Fibroblast of skin of right biceps (primary cell): Measurements from ENCODE around the gene ADCY3.

Experiments
- DNase-seq: peaks from one replicate; pipeline ENCODE4 v3.0.0-alpha.2; 2013

The ADCY3 gene

DNA sequence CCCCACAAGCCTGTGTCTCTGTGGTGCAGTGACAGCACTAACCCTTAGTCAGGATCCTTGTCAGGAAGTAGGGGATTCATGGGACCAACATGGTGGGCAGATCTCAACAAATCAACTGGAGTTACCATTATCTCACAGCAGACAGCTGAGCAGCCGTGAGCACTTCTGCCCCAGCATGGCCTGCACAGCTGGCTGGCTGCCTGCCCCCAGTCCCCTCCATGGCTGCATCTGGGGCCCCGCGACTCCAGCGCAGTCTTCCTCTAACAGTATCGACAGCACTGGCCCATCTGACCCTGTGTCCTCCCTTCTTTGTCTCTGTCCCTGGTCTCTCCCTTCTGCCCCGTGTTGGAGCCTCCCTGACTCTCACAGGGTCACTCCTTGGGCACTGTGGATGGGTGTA lies 4.7 kb upstream of the ADCY3 start:
- no peak for DNase-seq

DNA sequence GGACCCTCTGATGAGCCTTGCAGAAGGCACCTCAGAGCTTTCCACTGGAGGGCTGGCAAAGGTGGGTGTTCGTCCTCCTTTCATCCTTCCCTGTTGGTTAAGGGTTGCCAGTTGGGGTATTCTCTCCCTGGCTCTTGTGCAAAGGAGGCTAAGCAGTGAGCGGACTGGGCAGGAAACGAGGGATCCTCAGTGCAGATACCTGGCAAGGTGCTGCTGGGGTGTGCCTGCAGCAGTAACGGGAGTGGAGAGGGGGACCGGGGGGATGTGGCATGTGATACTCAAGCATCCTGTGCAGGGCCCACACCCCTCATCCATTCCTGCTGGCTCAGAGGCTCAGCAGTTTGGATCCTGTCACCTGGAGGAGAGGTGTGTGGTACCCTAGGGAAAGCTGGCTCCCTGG lies 4.2 kb upstream of the ADCY3 start:
- DNase-seq, result no peak

- DNase-seq, result no peak
These were observed 3.1 kb upstream of the ADCY3 start for GRCh38 chr2:24923106-24923505.

- DNase-seq, result no peak
These were observed 2.5 kb upstream of the ADCY3 start for GRCh38 chr2:24922556-24922955.

DNA sequence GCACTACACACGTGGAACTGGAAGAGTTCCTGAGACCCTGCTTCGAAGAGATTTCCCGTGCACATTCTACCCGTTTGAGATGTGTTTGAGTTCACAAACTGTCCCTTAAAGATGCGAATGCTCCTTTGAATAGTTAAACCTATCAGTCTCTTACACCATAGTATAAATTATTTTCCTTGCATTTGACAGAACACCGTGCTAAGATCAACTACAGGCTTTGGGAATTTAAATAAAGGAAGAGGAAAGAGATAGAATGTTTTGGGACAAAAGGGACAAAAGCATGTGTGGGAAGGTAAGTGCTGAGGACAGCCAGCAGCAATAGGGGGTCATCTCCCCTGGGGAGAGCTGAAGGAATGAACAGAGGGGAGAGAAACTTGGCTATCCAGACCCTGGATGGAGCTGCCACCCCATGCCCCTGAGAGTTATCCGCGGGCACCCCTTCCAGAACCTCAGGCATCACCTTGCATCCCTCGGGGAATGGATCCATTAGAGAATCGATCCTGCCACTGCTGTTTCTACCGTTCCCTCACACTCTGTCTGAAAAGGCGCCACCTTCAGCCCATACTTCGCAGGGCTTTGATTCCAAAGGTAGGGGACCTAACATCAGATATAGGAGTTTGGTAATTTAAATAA lies 888 bp upstream of the ADCY3 start:
- DNase-seq, result no peak

DNA sequence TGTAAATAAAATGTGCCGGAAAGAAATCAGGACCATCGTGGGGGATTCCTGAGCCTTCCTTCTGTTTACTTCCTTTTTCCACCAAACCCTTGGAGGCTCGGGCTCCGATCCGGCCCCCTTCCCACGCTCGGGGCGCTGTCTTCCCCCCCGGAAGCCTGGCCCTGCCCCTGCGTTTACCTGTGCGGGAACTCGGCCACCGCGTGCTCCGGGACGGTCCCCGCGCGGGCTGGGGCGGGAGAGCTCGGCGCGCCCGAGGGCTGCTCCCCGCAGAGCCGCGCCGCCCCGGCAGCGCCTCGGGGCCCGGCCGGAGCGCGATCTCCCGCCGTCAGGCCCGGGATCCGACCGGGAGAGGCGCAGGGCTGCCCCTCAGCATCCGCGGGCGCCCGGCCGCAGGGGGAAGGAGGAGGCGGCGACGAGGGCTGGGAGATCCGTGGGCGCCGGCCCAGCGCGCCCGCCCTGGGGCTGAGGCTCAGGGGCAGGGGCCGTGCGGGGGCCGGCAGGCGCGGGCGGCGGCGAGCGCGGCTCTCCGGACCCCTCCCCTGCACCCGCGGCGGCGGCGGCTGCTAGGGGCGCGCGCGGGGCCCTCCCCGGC lies 435 bp downstream of the ADCY3 start:
- DNase-seq, result peak; percentile 26

DNA sequence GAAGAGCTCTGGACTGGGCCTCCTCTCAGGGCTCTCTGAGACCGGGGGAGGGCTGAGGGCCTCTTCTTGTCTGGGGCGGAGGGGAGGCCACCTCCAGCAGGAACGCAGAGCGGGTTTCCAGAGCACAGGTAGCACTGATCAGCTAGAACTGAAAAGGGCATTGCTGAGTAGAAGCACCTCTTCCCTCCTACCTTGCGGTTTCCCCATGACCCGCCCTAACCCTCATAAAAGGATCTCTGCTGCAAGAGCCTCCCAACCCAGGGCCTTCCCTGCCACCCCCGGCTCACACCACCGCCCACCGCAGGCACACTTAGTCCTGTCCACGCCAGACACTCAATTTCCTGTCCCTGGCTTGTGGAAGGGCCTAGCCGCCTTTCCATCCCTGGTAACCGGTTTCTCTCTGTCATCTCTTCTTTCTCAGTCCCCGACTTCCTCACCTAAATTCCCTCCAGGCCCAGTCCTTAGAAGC lies 966 bp downstream of the ADCY3 start:
- peak; percentile 14 for DNase-seq

GRCh38 chr2:24918326-24919036 lies 1.6 kb downstream of the ADCY3 start:
- DNase-seq, result no peak

DNA sequence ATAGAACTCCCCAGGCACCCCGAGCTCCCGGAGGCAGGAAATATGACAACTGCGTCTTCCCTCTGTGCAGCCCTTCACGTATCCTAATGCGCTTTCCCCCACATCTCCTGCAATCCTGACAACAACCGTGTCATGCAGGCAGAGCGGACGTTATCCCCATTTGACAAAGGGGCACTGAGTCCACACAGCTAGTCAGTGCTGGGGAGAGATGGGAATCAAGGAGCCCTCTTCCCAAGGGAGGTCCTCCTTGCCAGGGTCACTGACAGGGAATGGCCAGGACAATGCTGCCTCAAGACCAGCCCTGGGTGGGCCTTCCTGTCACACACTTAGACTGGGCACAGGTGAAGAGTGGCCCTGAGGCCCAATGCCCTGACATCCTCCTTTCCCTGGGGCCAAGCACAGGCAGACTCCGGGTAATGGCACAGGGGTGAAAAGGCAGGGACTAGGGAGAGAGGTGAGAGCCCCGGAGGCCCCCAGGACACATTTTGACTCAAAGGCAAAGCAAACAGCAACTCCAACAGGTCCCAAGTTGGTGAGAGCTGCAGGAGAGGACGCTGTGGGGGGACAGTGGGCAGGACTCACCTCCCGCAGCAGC lies 2.2 kb downstream of the ADCY3 start:
- no peak for DNase-seq

DNA sequence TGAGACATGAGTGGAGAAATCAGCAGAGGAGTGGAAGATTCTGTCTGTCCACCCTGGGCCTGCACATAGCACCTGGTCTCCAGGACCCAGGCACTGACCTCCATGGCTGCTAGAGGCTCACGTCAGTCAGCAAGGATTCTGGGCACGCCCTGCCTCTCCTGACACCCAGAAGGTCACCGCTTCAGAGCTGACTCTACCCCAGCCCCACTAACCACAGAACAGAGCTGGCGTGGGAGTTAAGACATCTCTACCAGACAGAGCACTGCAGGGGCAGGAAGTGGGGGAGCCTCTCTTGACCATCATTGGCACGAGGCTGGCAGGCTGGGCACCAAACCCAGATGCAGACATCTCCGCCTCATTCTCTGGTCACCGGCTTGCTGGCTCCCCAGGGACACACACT lies 3.0 kb downstream of the ADCY3 start:
- DNase-seq, result no peak

GRCh38 chr2:24915796-24916195 lies 4.2 kb downstream of the ADCY3 start:
- DNase-seq, result peak; percentile 44

GRCh38 chr2:24915175-24915574 lies 4.9 kb downstream of the ADCY3 start:
- no peak for DNase-seq

DNA sequence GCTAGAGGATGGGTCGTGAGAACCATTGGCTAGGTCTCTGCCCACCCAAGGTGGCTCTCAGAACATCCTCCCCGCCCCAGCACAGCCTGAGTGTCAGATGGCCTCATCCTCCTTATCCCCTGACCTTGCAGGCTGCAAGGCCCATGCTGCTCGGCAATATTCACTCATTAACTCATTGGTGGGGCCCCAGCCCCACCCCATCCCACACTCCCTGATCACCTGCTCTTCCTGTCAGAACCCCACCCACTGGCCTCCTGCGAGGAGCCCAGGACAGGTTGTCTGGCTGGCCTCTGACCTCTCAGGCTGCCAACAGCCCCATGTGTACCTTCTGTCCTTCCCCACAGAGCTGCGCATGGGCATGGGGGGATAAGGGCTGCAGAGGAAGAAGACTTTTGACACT lies 5.3 kb downstream of the ADCY3 start:
- DNase-seq, result no peak

- no peak for DNase-seq
These were observed 6.1 kb downstream of the ADCY3 start for GRCh38 chr2:24913911-24914310.

- no peak for DNase-seq
These were observed 7.1 kb downstream of the ADCY3 start for GRCh38 chr2:24912986-24913385.

DNA sequence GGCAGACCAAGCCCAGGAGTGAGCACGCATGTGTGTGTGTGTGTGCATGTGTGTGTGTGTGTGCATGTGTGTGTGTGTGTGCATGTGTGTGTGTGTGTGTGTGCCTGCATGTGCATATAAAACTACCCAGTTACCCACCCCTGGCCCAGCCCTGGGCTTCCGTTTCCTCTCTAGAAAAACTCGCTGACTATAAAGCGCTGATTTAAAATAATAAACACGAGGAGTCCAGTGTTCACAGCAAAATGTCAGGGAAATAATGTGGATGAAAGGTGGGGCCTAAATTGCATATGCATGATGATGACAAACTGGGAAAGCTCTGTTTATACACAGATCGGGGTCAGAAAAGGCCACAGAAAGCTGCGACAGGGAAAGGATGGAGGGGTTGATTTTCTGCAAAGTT lies 7.5 kb downstream of the ADCY3 start:
- DNase-seq, result no peak

DNA sequence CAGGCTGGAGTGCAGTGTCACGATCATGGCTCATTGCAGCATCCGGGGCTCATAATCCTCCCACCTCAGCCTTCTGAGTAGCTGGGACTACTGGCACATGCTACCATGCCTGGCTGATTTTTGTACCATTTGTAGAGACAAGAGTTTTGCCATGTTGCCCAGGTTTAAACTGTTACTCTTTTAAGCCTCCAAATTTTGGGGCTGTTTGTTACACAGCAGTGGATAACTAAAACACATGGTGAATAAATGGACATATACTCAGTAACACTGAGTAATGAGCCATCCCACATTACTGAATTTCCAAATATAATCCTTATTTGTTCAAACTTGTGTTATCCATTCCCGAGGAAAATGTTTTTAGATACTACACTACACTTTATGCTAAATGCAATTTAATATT lies 9.8 kb downstream of the ADCY3 start:
- DNase-seq, result no peak

DNA sequence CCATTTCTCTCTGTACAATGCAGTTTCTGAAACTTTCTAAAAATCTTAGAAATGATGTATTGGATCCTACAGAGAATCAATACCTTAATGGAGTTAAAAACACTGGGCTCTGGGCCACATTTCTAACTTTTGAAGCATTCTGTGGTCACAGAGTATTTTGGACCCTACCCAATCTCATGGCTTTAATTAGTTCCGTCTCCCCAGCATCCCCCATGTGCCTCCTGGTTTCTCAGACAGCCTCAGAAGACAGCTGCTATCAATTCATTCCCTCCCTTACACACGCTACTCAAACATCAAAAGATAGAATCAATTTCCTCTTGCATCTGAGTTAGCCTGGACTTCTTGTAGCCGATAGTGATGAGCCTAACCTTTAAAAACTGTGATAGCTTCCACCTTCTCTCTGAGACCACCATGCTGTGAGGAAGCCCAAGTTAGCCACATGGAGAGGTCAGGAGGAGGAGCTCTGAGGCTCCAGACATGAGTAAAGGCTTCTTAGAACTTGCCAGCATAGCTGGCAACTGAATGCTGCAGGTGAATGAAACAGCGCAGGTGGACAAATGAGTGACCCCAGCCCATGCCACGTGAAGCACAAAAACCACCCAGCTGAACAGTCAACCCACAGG lies 10.4 kb downstream of the ADCY3 start:
- DNase-seq, result peak; percentile 89

DNA sequence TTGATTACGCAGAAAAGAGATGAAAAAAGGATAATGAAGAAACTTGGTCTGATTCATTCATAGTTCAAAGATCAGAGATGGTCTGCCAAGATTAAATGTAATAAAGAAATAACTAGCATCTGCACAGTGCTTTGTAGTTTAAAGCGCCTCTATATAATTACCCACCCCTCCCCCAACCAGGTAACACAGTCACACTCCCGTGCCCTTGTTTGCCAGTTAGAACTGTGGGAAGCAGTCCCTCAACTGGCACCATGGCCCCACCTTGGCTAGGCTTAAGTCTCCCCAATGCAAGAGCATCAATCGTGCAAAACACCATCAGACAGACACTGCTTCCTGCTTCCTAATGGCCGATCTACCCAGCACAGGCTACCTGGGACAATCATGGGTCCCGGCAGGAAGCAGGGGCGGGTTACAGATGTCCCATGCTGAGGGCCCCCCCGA lies 11.6 kb downstream of the ADCY3 start:
- DNase-seq, result no peak

DNA sequence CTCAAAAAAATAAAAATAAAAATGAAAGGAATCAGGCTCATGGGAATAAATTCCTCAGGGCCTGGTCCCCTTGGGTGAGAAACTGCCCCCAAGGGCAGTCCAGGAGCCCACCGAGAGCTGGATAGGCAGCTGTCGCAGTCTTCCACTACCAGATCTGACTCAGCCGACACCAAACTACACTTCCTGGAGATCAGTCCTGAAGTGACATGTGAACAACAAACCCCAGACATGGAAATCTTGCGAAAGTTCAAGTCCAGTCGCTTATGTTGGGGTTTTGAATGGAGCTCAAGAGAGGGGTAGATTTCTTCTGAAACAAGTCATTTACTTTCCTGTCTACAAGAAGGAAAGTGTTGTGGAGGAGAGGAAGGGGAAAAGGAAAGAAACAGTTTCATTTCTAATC lies 12.9 kb downstream of the ADCY3 start:
- peak; percentile 57 for DNase-seq

DNA sequence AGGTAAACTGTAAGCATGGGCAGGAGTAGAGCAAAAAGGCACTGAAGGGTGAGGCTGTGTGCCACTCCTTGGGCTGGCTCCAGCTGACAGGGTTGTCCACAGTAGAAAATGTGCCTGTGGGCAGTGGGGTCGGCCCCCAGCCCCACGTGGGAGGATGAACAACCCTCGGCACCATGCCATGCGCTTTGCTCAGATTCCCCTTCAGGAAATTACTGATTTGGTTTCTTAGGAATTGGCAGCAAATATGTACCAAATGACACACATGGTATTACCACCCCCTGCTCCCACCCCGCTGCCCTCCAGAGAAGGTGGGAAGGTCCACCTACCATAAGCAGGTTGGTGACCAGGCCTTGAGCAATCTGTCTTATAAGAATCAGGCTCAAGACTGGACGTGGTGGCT lies 13.6 kb downstream of the ADCY3 start:
- DNase-seq, result no peak

GRCh38 chr2:24903161-24904103 lies 16.6 kb downstream of the ADCY3 start:
- DNase-seq, result no peak
